HL-60 (cell line): ENCODE results near the gene ADSS1.

Experiments used
- DNase-seq, 2 experiments: peaks; one replicate each; pipeline ENCODE4 v3.0.0-alpha.2; 2010 to 2020; ENCODE audit warnings: low read depth in 1 of 2, low spot score in 1 of 2
- H3K27ac ChIP-seq: fragments of 250-450 bp; sonication (Bioruptor Pico); replicated peaks from 2 replicates; pipeline ENCODE4 v1.5.1; 2020; ENCODE audit warnings: mild to moderate bottlenecking, moderate library complexity
- H3K27me3 ChIP-seq: fragments of 250-450 bp; sonication (Bioruptor Pico); 2 replicates; pipeline ENCODE4 v1.5.1; 2021; ENCODE audit warnings: mild to moderate bottlenecking, moderate library complexity; ENCODE audit not compliant: insufficient read depth, poor library complexity, severe bottlenecking
- H3K4me3 ChIP-seq: replicated peaks from 2 replicates; pipeline ENCODE4 v1.5.1; 2011; ENCODE audit warnings: mild to moderate bottlenecking, control low read depth, low read length; ENCODE audit not compliant: insufficient read depth
- CTCF ChIP-seq: IDR thresholded peaks from one replicate; pipeline ENCODE4 v1.5.1; 2011; ENCODE audit warnings: low read length, control low read depth, inconsistent platforms; ENCODE audit not compliant: insufficient read depth
- GABPA ChIP-seq: IDR thresholded peaks from 2 replicates; pipeline ENCODE4 v1.6.1; 2012; ENCODE audit warnings: low read depth
- POLR2AphosphoS5 ChIP-seq: IDR thresholded peaks from 2 replicates; pipeline ENCODE4 v1.6.1; 2012; ENCODE audit warnings: low read depth
- REST ChIP-seq: IDR thresholded peaks from 2 replicates; pipeline ENCODE4 v1.6.1; 2012; ENCODE audit warnings: low read depth; ENCODE audit not compliant: insufficient replicate concordance
- SPI1 ChIP-seq: IDR thresholded peaks from 2 replicates; pipeline ENCODE4 v1.6.1; 2012; ENCODE audit warnings: low read depth, mild to moderate bottlenecking, borderline replicate concordance

The ADSS1 gene

GRCh38 chr14:104781271-104782077, 57.4 kb downstream of the ADSS1 start:
- TF ChIP-seq GABPA = no peak
- no peak for TF ChIP-seq CTCF
- no peak for TF ChIP-seq REST
- TF ChIP-seq SPI1 = no peak
- TF ChIP-seq POLR2AphosphoS5 = no peak
- no peak overlapping the region for H3K27ac ChIP-seq
- DNase-seq = no peak
- H3K4me3 ChIP-seq = no peak overlapping the region
- no peaks in the 10 kb centered on the region for H3K27me3 ChIP-seq

GRCh38 chr14:104782086-104782807, 58.2 kb downstream of the ADSS1 start:
- no peak overlapping the region for H3K4me3 ChIP-seq
- H3K27me3 ChIP-seq = no peaks in the 10 kb centered on the region
- TF ChIP-seq REST (no peak), CTCF (no peak), POLR2AphosphoS5 (no peak)
- no peak overlapping the region for H3K27ac ChIP-seq
- DNase-seq = no peak

GRCh38 chr14:104782808-104783139, 58.7 kb downstream of the ADSS1 start:
- no peak for DNase-seq
- Histone ChIP-seq H3K4me3 (no peak overlapping the region), H3K27me3 (no peaks in the 10 kb centered on the region), H3K27ac (no peak overlapping the region)
- TF ChIP-seq GABPA (no peak), POLR2AphosphoS5 (no peak), CTCF (no peak), SPI1 (no peak), REST (no peak)
